ENCODE measurements around the gene PTP4A1. TPM values are rescaled to one million over a fixed set of nuclear protein-coding genes. Genes with fewer than 3 reads are reported as not detected.
A peak's percentile ranks its signal among the peaks of the same experiment; 100 is the strongest.

Gene PTP4A1
- polyA plus RNA-seq, 3 donors from 2014 or later = 56.5 to 88.9 (median 60.6) TPM

DNA sequence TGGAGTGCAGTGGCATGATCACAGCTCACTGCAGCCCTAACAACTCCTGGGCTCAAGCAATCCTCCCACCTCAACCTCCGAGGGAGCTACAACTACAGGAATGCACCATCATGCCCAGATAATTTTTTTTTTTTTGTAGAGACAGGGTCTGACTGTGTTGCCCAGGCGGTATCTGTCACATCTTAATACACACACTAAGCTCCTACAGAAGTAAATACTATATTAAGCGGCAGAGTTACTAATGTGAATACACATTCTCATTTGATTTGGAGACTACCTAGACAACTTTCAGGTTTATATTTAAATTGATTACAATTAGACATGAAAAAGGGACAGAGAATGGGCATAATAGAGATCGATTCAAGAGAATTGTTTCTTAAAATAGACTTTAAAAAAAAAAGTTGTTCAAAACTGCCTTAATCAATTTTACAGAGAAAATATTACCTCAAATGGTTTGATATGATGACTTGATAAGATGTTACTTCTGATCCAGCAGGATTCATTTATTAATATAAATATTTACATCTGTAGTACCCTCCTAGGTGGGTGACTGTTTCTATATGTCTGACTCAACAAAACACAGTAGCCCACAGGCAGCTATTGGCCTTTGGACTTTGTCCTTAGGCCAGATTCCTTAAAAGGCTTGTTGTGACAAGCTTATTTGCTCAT is 7.1 kb upstream of the PTP4A1 start:
- Mint-ChIP-seq H3K27ac (no peak overlapping the region), H3K36me3 (no peaks in the 10 kb centered on the region), H3K9me3 (no peaks in the 10 kb centered on the region), H3K27me3 (ENCODE audit: low read depth in 3 of 3) (peaks cover 3 to 4% (median 3%) of the 10 kb centered on the region in 3 donors), H3K4me1 (no peaks in the 10 kb centered on the region), H3K4me3 (no peak overlapping the region)
- no peak for DNase-seq

DNA sequence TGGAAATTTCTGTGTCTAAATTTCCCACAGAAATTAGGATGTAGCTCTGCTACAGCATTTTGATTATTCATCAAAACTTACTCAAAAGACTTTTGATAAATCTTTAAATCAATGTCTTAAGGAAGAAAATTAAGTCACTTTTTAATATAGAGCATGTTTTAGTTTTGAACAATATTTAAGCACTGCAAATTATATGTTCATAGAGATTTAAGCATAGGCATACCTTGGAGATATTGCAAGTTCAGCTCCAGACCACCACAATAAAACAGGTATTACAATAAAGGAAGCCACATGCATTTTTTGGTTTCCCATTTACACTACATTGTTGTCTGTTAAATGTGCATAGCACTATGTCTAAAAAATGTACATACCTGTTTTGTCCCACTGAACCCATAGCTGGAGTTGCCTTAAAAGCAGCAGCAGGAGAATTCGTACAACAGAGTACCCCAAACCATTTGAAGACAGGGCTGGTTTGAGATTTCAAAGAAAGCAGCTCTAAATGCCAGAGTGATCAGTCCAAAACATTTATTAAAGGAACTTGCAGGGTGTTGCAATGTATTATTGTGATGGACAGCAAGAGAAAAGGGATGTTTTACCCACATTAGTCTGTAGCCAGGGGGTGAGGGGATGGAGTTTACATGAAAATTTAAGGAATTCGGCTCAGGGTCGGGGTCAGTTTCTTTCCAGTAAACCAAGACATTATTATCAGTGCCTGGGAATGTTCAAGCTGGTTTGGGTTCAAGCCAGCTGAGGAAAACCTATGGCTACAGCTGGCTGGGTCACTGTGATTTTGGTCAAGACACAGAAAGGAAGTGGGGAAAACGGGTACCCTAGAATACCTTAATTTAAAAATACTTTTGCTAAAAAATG is 6.3 kb upstream of the PTP4A1 start:
- peaks cover 3 to 4% (median 3%) of the 10 kb centered on the region in 3 donors for H3K27me3 Mint-ChIP-seq (ENCODE audit: low read depth in 3 of 3)
- no peak overlapping the region for H3K27ac Mint-ChIP-seq
- H3K4me3 Mint-ChIP-seq = no peak overlapping the region
- no peak for DNase-seq
- H3K36me3 Mint-ChIP-seq = no peaks in the 10 kb centered on the region
- no peaks in the 10 kb centered on the region for H3K4me1 Mint-ChIP-seq
- H3K9me3 Mint-ChIP-seq = no peaks in the 10 kb centered on the region

DNA sequence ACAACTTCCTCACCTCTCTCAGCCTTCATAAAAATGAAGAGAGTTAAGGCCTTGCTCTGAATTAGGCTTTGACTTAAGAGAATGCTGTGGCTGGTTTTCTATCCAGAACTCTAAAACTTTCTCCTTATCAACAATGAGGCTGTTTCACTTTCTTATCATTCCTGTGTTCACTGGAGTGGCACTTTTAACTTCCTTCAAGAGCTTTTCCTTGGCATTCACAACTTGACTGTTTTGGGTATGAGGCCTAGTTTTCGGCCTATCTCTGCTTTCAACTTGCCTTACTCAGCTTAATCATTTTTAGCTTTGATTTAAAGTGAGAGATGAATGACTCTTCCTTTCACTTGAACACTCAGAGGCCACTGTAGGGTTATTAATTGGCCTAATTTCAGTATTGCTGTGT is 4.3 kb upstream of the PTP4A1 start:
- H3K4me3 Mint-ChIP-seq = no peak overlapping the region
- no peaks in the 10 kb centered on the region for H3K36me3 Mint-ChIP-seq
- peaks cover 8 to 13% (median 9%) of the 10 kb centered on the region in 3 donors for H3K27me3 Mint-ChIP-seq (ENCODE audit: low read depth in 3 of 3)
- H3K9me3 Mint-ChIP-seq = no peaks in the 10 kb centered on the region
- peaks cover 9 to 10% of the 10 kb centered on the region in 2 donors for H3K4me1 Mint-ChIP-seq
- no peak for DNase-seq
- H3K27ac Mint-ChIP-seq = no peak overlapping the region

DNA sequence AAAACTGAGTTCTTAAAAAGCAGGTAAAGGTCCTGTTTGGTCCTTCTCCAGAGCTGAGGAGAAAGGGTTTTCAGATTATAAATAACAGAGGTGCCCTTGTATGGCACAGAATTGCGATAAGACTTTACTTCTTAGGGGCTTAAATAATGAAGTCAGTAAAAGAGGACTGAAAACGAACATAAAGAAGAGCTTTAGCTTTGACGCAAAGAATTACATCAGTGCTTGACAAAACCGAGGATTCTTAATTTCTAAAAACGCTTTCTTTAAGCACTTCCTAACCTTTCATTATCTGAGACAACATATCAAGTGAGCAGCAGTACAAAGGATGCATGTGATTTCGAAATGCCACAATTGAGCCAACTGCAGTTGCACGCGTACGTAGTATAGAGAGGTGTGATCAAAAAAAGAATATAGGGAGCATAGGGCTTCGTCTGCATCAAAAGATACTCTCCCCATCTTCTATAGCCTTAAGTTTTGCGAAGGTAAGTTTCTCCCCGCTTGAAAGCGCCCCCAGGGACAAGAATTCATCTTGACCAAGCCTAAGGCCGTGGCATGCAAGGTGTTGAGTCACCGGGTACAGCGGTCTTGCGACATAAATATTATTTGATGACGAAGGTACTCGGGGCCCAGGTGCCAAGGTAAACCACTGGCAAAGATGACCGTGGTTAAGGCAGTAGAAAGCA is 778 bp upstream of the PTP4A1 start:
- no peak for DNase-seq

DNA sequence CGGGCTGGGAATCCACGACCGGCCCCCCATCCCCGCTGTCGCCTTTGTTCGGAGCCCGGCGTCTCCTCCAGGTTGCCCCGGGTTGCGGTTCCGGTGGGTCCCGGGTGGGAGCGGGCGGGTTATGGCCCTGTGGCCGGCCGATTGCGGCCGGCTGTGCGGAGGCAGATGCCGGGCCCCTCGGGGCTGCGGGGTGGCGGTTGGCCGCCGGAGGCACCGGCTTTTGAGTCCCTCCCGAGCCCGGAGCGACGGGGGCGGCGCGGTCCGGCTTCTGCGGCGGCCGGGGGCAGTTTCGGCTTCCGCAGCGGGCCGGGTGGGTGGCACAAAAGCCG is 431 bp downstream of the PTP4A1 start:
- peaks cover 12 to 22% (median 20%) of the 10 kb centered on the region in 3 donors for H3K27me3 Mint-ChIP-seq (ENCODE audit: low read depth in 3 of 3)
- H3K9me3 Mint-ChIP-seq = no peaks in the 10 kb centered on the region
- peak overlapping the region; percentile 77 to 95 (median 93) for H3K4me3 Mint-ChIP-seq
- DNase-seq = no peak
- peaks cover 0 to 11% (median 6%) of the 10 kb centered on the region in 3 donors for H3K36me3 Mint-ChIP-seq
- H3K27ac Mint-ChIP-seq = peak overlapping the region; percentile 92 to 98 (median 97)
- peaks cover 30 to 37% of the 10 kb centered on the region in 2 donors for H3K4me1 Mint-ChIP-seq

More for the DNA sequence above, 778 bp upstream of the PTP4A1 start:
- no peaks in the 10 kb centered on the region for H3K9me3 Mint-ChIP-seq
- H3K27ac Mint-ChIP-seq = peak overlapping the region; percentile 92 to 98 (median 96)
- peaks cover 14 to 20% (median 20%) of the 10 kb centered on the region in 3 donors for H3K27me3 Mint-ChIP-seq (ENCODE audit: low read depth in 3 of 3)
- H3K36me3 Mint-ChIP-seq = peaks cover 0 to 3% (median 0%) of the 10 kb centered on the region in 3 donors
- H3K4me1 Mint-ChIP-seq = peaks cover 28 to 37% of the 10 kb centered on the region in 2 donors
- peak overlapping the region; percentile 66 to 92 (median 89) for H3K4me3 Mint-ChIP-seq

DNA sequence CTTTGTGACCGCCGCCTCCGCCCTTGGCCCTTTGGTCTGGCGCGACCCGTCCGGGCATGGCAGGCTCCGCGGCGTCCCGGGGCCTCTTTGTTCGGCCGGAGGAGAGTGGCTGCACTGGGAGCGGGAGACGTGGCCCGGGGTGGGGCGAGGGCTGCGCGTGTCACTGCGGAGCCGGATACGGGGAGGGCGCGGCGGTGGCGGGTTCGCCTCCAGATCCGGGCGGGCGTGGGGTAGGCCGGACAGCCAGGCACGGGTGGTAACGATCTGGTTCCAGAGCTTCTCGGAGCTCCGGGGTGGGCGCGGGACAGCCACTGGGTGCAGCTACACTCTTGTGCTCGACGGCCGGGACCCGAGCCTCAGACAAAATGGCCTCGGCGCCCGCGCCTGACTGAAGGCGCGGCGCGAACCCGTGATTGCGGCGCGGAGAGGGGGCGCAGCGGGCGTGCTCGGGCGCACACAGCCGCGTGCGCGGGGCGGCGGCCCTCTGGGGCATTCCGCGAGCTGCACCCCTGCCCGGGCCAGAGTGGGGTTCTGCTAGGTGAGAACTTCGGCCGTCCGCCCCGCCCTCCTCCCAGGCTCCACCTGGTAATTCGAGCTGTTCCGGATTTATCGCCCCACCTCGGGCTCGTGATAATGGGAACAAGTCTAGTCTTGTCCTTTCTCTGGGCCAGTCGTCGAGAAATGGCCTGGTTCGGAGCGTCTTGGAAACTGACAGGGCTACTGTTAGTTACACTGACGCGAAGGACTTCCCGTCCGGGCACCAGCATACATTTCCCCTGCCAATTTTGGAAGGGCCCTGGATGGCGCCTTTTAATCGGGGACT is 1.0 kb downstream of the PTP4A1 start:
- Mint-ChIP-seq H3K9me3 (no peaks in the 10 kb centered on the region), H3K4me3 (peak overlapping the region; percentile 92 to 95 (median 93)), H3K4me1 (peaks cover 30 to 37% of the 10 kb centered on the region in 2 donors), H3K27me3 (ENCODE audit: low read depth in 3 of 3) (peaks cover 10 to 22% (median 20%) of the 10 kb centered on the region in 3 donors), H3K27ac (peak overlapping the region; percentile 93 to 98 (median 98)), H3K36me3 (peaks cover 0 to 11% (median 6%) of the 10 kb centered on the region in 3 donors)
- peak; percentile 76 to 80 (median 78) for DNase-seq

DNA sequence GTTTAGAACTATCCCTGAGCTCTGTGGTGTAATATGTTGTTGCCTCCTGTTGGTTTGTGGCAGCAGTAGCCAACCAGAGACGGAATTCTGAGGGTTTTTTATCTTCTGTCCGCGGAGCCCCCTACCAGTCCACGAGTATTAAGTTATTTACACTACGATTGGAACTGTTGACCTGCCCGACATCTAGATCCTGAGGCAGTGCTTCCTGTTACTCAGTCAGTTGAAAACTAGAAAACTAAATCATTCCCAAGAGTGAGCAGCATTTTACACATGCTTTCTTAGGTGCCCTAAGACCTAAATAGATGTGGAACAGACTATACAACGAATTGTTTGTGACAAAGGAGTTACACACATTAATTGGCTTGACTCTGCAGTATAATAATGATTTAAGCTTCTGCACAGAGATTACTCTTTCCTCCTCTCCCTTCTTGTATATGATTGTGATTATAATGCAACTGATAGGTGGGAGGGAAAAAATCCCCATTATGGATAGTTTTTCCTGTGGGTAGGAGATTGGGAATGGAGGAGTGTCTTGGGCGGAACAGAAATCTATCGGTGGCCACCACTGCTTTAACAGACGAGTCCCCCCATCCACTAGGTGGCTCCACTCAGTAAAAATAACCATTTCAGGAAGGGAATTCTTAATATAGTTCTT is 1.7 kb downstream of the PTP4A1 start:
- Mint-ChIP-seq H3K9me3 (no peaks in the 10 kb centered on the region), H3K4me3 (peak overlapping the region; percentile 92 to 95 (median 93)), H3K36me3 (peaks cover 0 to 11% (median 6%) of the 10 kb centered on the region in 3 donors), H3K27ac (peak overlapping the region; percentile 93 to 98 (median 98)), H3K27me3 (ENCODE audit: low read depth in 3 of 3) (peaks cover 10 to 22% (median 20%) of the 10 kb centered on the region in 3 donors), H3K4me1 (peaks cover 30 to 37% of the 10 kb centered on the region in 2 donors)
- peak; percentile 33 to 51 (median 49) for DNase-seq

DNA sequence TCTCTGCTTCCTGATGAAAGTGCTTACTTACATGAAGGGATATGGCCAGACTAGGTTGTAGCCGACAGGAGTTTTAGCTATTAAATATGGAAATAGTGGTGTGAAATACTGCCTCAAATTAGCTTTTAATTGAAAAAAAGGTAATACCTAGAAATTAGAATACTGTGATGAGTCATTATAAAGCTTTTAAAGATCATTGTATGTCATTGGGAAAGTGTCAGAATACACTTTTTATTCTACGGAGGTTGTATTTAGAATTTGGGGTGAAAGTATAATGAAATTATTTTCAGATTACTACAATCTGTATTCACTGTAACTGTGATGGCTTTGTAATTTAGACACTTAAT is 2.2 kb downstream of the PTP4A1 start:
- peak overlapping the region; percentile 92 to 95 (median 93) for H3K4me3 Mint-ChIP-seq
- no peak for DNase-seq
- peaks cover under 1 to 12% (median 7%) of the 10 kb centered on the region in 3 donors for H3K36me3 Mint-ChIP-seq
- peaks cover 30 to 37% of the 10 kb centered on the region in 2 donors for H3K4me1 Mint-ChIP-seq
- H3K9me3 Mint-ChIP-seq = no peaks in the 10 kb centered on the region
- peaks cover 10 to 22% (median 20%) of the 10 kb centered on the region in 3 donors for H3K27me3 Mint-ChIP-seq (ENCODE audit: low read depth in 3 of 3)
- H3K27ac Mint-ChIP-seq = peak overlapping the region; percentile 93 to 98 (median 98)

DNA sequence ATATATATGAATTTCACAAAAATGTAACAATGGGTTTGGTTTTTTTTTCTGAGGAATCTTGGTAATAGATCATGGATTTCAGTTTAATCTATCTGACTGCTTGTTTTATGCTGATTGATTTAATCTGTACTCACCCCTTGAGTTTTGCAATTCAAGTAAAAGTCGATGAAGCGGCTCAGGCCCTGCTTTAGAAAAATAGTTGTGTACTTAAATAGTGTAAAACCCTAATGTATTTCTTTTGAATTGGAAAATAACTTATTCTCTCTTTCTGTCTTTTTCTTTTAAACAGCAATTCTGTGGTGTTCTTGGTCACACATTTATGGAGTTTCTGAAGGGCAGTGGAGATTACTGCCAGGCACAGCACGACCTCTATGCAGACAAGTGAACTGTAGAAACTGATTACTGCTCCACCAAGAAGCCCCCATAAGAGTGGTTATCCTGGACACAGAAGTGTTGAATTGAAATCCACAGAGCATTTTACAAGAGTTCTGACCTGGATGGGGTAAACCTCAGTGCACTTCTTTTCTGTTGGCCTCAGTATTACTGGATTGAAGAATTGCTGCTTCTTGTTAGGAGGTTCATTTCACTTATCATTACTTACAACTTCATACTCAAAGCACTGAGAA is 4.0 kb downstream of the PTP4A1 start:
- Mint-ChIP-seq H3K27ac (peak overlapping the region in 1 of 6 donors; percentile 40), H3K36me3 (peaks cover 15 to 27% (median 23%) of the 10 kb centered on the region in 3 donors), H3K27me3 (ENCODE audit: low read depth in 3 of 3) (peaks cover 10 to 22% (median 20%) of the 10 kb centered on the region in 3 donors), H3K9me3 (no peaks in the 10 kb centered on the region), H3K4me3 (no peak overlapping the region), H3K4me1 (peaks cover 29 to 35% of the 10 kb centered on the region in 2 donors)
- DNase-seq = no peak

DNA sequence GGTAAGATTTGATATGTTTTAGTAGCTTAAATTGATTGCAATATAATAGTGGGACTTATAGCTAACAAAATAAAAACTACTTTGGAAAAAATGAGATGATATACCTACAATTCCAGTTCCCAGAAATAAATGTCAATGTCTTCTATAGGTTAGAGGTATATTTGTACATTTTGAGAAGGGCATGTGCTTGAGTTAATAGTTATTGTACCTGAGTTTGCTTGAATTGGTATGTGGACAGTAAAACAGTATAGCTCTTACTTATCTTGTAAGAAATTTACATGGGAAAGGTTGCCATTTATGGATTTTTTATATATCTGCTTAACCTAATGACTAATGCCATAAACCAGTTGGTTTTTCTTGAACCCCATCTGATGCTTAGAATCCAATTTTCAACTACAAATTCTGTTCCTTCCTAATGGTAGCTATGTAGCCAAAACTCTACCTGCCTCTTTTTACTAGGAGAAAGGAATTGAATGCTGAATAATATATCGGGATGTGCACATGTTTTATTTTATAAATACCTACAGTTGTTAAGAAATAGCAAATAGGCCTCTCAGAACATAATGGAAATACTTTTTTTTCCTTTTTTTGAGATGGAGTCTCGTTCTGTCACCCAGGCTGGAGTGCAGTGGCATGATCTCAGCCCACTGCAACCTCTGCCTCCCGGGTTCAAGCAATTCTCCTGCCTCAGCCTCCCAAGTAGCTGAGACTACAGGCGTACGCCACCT is 4.9 kb downstream of the PTP4A1 start:
- no peak overlapping the region for H3K4me3 Mint-ChIP-seq

DNA sequence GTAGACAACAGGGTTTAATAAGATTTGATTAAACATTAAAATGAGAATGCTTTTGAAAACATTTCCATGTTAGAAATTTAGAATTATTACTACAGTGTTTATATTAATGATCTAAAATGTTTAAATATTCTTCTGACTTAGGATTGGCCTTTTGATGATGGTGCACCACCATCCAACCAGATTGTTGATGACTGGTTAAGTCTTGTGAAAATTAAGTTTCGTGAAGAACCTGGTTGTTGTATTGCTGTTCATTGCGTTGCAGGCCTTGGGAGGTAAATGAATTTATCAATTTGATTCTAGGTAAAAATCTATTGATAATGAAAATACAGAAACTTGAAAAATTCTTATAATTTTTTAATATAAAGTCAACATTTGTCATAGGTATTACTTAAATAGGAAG is 6.5 kb downstream of the PTP4A1 start:
- peaks cover 19 to 25% of the 10 kb centered on the region in 2 donors for H3K4me1 Mint-ChIP-seq
- peaks cover 19 to 38% (median 34%) of the 10 kb centered on the region in 3 donors for H3K36me3 Mint-ChIP-seq

More for the DNA sequence above, 4.9 kb downstream of the PTP4A1 start:
- DNase-seq = no peak
- Mint-ChIP-seq H3K36me3 (peaks cover 16 to 32% (median 28%) of the 10 kb centered on the region in 3 donors), H3K27ac (no peak overlapping the region), H3K9me3 (no peaks in the 10 kb centered on the region), H3K4me1 (peaks cover 22 to 28% of the 10 kb centered on the region in 2 donors), H3K27me3 (ENCODE audit: low read depth in 3 of 3) (peaks cover 10 to 20% (median 13%) of the 10 kb centered on the region in 3 donors)

More for the DNA sequence above, 6.5 kb downstream of the PTP4A1 start:
- H3K27me3 Mint-ChIP-seq (ENCODE audit: low read depth in 3 of 3) = peaks cover 3 to 7% (median 7%) of the 10 kb centered on the region in 3 donors
- no peak for DNase-seq
- no peaks in the 10 kb centered on the region for H3K9me3 Mint-ChIP-seq
- H3K27ac Mint-ChIP-seq = no peak overlapping the region
- no peak overlapping the region for H3K4me3 Mint-ChIP-seq

Data from immature natural killer cell (primary cell).